HAP-1 (cell line): ENCODE data around the gene MT1F.
"Not testable (repeated sequence)": the region's sequence is repeated elsewhere in the genome, so short reads cannot be mapped to it uniquely, and the experiment has no call there.

Source experiments
- DNase-seq, 2 experiments: peaks; one replicate each; pipeline ENCODE4 v3.0.0-alpha.2; 2016 to 2020; ENCODE audit warnings: low spot score in 2 of 2
- H3K27me3 ChIP-seq: fragments of 250-450 bp; sonication (Bioruptor Pico); 2 replicates; pipeline ENCODE4 v1.5.1; 2020; ENCODE audit warnings: low read depth, mild to moderate bottlenecking, moderate library complexity
- H3K36me3 ChIP-seq: fragments of 250-450 bp; sonication (Bioruptor Pico); replicated peaks from 2 replicates; pipeline ENCODE4 v1.5.1; 2020; ENCODE audit warnings: mild to moderate bottlenecking
- H3K4me1 ChIP-seq: fragments of 250-450 bp; sonication (Bioruptor Pico); 2 replicates; pipeline ENCODE4 v1.5.1; 2020; ENCODE audit warnings: mild to moderate bottlenecking
- H3K4me3 ChIP-seq: fragments of 250-450 bp; sonication (Bioruptor Pico); 2 replicates; pipeline ENCODE4 v1.5.1; 2020; ENCODE audit warnings: mild to moderate bottlenecking, moderate library complexity
- H3K9me3 ChIP-seq: fragments of 250-450 bp; sonication (Bioruptor Pico); 2 replicates; pipeline ENCODE4 v1.5.1; 2020; ENCODE audit warnings: mild to moderate bottlenecking, moderate library complexity
- in situ Hi-C: fragments of 300-500 bp; cut with MboI; formaldehyde crosslinking; loops from 3 replicates; pipeline ENCODE4 v1.14.3; 2020; ENCODE audit warnings: low sequenced_read_pairs, inconsistent platforms, mixed read lengths

MT1F gene

GRCh38 chr16:56618138-56618537 lies 39.6 kb upstream of the MT1F start:
- peaks cover 28% of the 10 kb centered on the region for H3K4me1 ChIP-seq
- in situ Hi-C loops: no loop called here
- H3K4me3 ChIP-seq: no peak overlapping the region
- H3K27me3 ChIP-seq: no peaks in the 10 kb centered on the region
- DNase-seq: no peak
- no peaks in the 10 kb centered on the region for H3K36me3 ChIP-seq
- H3K9me3 ChIP-seq: no peaks in the 10 kb centered on the region

- no peak overlapping the region for H3K4me3 ChIP-seq
- no peaks in the 10 kb centered on the region for H3K36me3 ChIP-seq
- in situ Hi-C loops: no loop called here
- peaks cover 40% of the 10 kb centered on the region for H3K4me1 ChIP-seq
- DNase-seq: no peak
- no peaks in the 10 kb centered on the region for H3K27me3 ChIP-seq
- H3K9me3 ChIP-seq: no peaks in the 10 kb centered on the region
Observed at GRCh38 chr16:56620339-56620897, 37.3 kb upstream of the MT1F start.

GRCh38 chr16:56621665-56622445 lies 35.9 kb upstream of the MT1F start:
- H3K9me3 ChIP-seq, in situ Hi-C loops: not testable (repeated sequence)

GRCh38 chr16:56623184-56623583 lies 34.6 kb upstream of the MT1F start:
- H3K36me3 ChIP-seq, DNase-seq, H3K9me3 ChIP-seq, in situ Hi-C loops, H3K4me3 ChIP-seq, H3K27me3 ChIP-seq: not testable (repeated sequence)
- peaks cover 47% of the 10 kb centered on the region for H3K4me1 ChIP-seq

More at GRCh38 chr16:56621665-56622445, 35.9 kb upstream of the MT1F start:
- H3K4me1 ChIP-seq: peaks cover 41% of the 10 kb centered on the region
- DNase-seq: peak; percentile 87 to 89
- H3K27me3 ChIP-seq, H3K36me3 ChIP-seq, H3K4me3 ChIP-seq: not testable (repeated sequence)

GRCh38 chr16:56623637-56624036 lies 34.1 kb upstream of the MT1F start:
- in situ Hi-C loops: no loop called here
- Histone ChIP-seq H3K27me3 (no peaks in the 10 kb centered on the region), H3K4me3 (no peak overlapping the region), H3K4me1 (peaks cover 47% of the 10 kb centered on the region), H3K36me3 (no peaks in the 10 kb centered on the region), H3K9me3 (no peaks in the 10 kb centered on the region)
- DNase-seq: no peak

GRCh38 chr16:56625140-56625942 lies 32.4 kb upstream of the MT1F start, which contains the start of gene MT1E:
TSS of gene MT1E (plus strand) at chr16:56625781. CDS start at chr16:56625852, 71 bp downstream.
- in situ Hi-C loops: no loop called here
- peak; percentile 79 to 87 for DNase-seq
- Histone ChIP-seq H3K36me3 (no peaks in the 10 kb centered on the region), H3K9me3 (no peaks in the 10 kb centered on the region), H3K27me3 (no peaks in the 10 kb centered on the region), H3K4me1 (peaks cover 47% of the 10 kb centered on the region), H3K4me3 (peak within 1 kb of the TSS; percentile 43)

GRCh38 chr16:56625943-56626654 lies 31.7 kb upstream of the MT1F start:
- DNase-seq: no peak
- Histone ChIP-seq H3K27me3 (no peaks in the 10 kb centered on the region), H3K4me3 (peak overlapping the region; percentile 43), H3K9me3 (no peaks in the 10 kb centered on the region), H3K36me3 (no peaks in the 10 kb centered on the region), H3K4me1 (peaks cover 41% of the 10 kb centered on the region)
- in situ Hi-C loops: no loop called here

- DNase-seq: no peak
- no peaks in the 10 kb centered on the region for H3K27me3 ChIP-seq
- H3K4me3 ChIP-seq: peak overlapping the region; percentile 43
Observed at GRCh38 chr16:56626685-56627084, 31.1 kb upstream of the MT1F start.

GRCh38 chr16:56628486-56629350 lies 29.0 kb upstream of the MT1F start:
- H3K36me3 ChIP-seq: no peaks in the 10 kb centered on the region
- no peak overlapping the region for H3K4me3 ChIP-seq
- peaks cover 33% of the 10 kb centered on the region for H3K4me1 ChIP-seq
- no peaks in the 10 kb centered on the region for H3K9me3 ChIP-seq
- DNase-seq: no peak
- no peaks in the 10 kb centered on the region for H3K27me3 ChIP-seq
- in situ Hi-C loops: no loop called here

More at GRCh38 chr16:56626685-56627084, 31.1 kb upstream of the MT1F start:
- Histone ChIP-seq H3K9me3 (no peaks in the 10 kb centered on the region), H3K4me1 (peaks cover 38% of the 10 kb centered on the region), H3K36me3 (no peaks in the 10 kb centered on the region)
- in situ Hi-C loops: no loop called here

GRCh38 chr16:56629531-56629930 lies 28.2 kb upstream of the MT1F start:
- Histone ChIP-seq H3K27me3 (no peaks in the 10 kb centered on the region), H3K4me3 (no peak overlapping the region), H3K9me3 (no peaks in the 10 kb centered on the region), H3K4me1 (peaks cover 31% of the 10 kb centered on the region), H3K36me3 (no peaks in the 10 kb centered on the region)
- in situ Hi-C loops: no loop called here
- DNase-seq: no peak

- Histone ChIP-seq H3K36me3 (no peaks in the 10 kb centered on the region), H3K4me1 (peaks cover 25% of the 10 kb centered on the region), H3K9me3 (no peaks in the 10 kb centered on the region), H3K27me3 (no peaks in the 10 kb centered on the region), H3K4me3 (no peak overlapping the region)
- in situ Hi-C loops: no loop called here
- no peak for DNase-seq
Observed at GRCh38 chr16:56630134-56630533, 27.6 kb upstream of the MT1F start.

GRCh38 chr16:56631197-56631596 lies 26.6 kb upstream of the MT1F start:
- in situ Hi-C loops: no loop called here
- Histone ChIP-seq H3K4me1 (peaks cover 23% of the 10 kb centered on the region), H3K4me3 (no peak overlapping the region), H3K36me3 (no peaks in the 10 kb centered on the region), H3K27me3 (no peaks in the 10 kb centered on the region), H3K9me3 (no peaks in the 10 kb centered on the region)
- DNase-seq: no peak

- Histone ChIP-seq H3K4me1 (peaks cover 23% of the 10 kb centered on the region), H3K9me3 (no peaks in the 10 kb centered on the region), H3K4me3 (peak overlapping the region; percentile 36), H3K27me3 (no peaks in the 10 kb centered on the region), H3K36me3 (no peaks in the 10 kb centered on the region)
- DNase-seq: no peak
- in situ Hi-C loops: no loop called here
Observed at GRCh38 chr16:56631832-56632155, 26.0 kb upstream of the MT1F start.
